ENCODE results near the gene USO1. TPM values are rescaled to one million over a fixed set of nuclear protein-coding genes. Genes with fewer than 3 reads are reported as not detected.
"Not testable (repeated sequence)": the region's sequence is repeated elsewhere in the genome, so short reads cannot be mapped to it uniquely, and the experiment has no call there.

The USO1 gene
- 54.6 and 78.3 TPM in 2 replicates for total RNA-seq (2014; rRNA removed; shearing (Covaris generic))

GRCh38 chr4:75724066-75724866 is at the start of gene USO1:
Gene USO1, plus strand, starts transcription at chr4:75724577. Its CDS starts 243 bp downstream, at chr4:75724820.
- peaks cover 5% of the 10 kb centered on the region; the same call in 1 of the 2 replicates for H3K36me3 ChIP-seq
- H3K9me3 ChIP-seq (replicated peaks), result no peaks in the 10 kb centered on the region
- H3K4me3 ChIP-seq, result peak within 1 kb of the TSS; percentile 69
- no peaks in the 10 kb centered on the region for H3K27me3 ChIP-seq (replicated peaks)
- H3K4me1 ChIP-seq (replicated peaks), result peaks cover 14% of the 10 kb centered on the region
- DNase-seq (ENCODE audit: low read depth in 1 of 2, low spot score in 2 of 2), result peak; percentile 96 to 99
- peak within 1 kb of the TSS; percentile 81 for H3K27ac ChIP-seq

- Histone ChIP-seq H3K4me3 (no peak overlapping the region), H3K27ac (no peak overlapping the region), H3K27me3 (replicated peaks) (no peaks in the 10 kb centered on the region), H3K36me3 (peaks cover 8% of the 10 kb centered on the region; the same call in 1 of the 2 replicates), H3K9me3 (replicated peaks) (no peaks in the 10 kb centered on the region), H3K4me1 (replicated peaks) (peaks cover 14% of the 10 kb centered on the region)
- DNase-seq (ENCODE audit: low read depth in 1 of 2, low spot score in 2 of 2), result no peak
These were observed 49.3 kb upstream of the USO1 start for GRCh38 chr4:75675004-75675531.

GRCh38 chr4:75678473-75678872 is 45.9 kb upstream of the USO1 start:
- Histone ChIP-seq H3K36me3 (no peaks in the 10 kb centered on the region), H3K27me3 (replicated peaks) (no peaks in the 10 kb centered on the region), H3K4me1 (replicated peaks) (peaks cover 6% of the 10 kb centered on the region), H3K4me3 (no peak overlapping the region), H3K27ac (no peak overlapping the region), H3K9me3 (replicated peaks) (no peaks in the 10 kb centered on the region)
- DNase-seq (ENCODE audit: low read depth in 1 of 2, low spot score in 2 of 2), result no peak

GRCh38 chr4:75678965-75679364 is 45.4 kb upstream of the USO1 start:
- H3K4me3 ChIP-seq, result no peak overlapping the region
- no peaks in the 10 kb centered on the region for H3K27me3 ChIP-seq (replicated peaks)
- no peaks in the 10 kb centered on the region for H3K9me3 ChIP-seq (replicated peaks)
- H3K36me3 ChIP-seq, result no peaks in the 10 kb centered on the region
- H3K27ac ChIP-seq, result no peak overlapping the region
- peaks cover 3% of the 10 kb centered on the region for H3K4me1 ChIP-seq (replicated peaks)
- DNase-seq (ENCODE audit: low read depth in 1 of 2, low spot score in 2 of 2), result no peak

GRCh38 chr4:75679876-75680575 is 44.4 kb upstream of the USO1 start:
- H3K36me3 ChIP-seq, result no peaks in the 10 kb centered on the region
- H3K27ac ChIP-seq, result no peak overlapping the region
- no peak for DNase-seq (ENCODE audit: low read depth in 1 of 2, low spot score in 2 of 2)
- no peak overlapping the region for H3K4me3 ChIP-seq
- no peaks in the 10 kb centered on the region for H3K9me3 ChIP-seq (replicated peaks)
- no peaks in the 10 kb centered on the region for H3K27me3 ChIP-seq (replicated peaks)
- no peaks in the 10 kb centered on the region for H3K4me1 ChIP-seq (replicated peaks)

GRCh38 chr4:75683482-75684155 is 40.8 kb upstream of the USO1 start:
- no peak overlapping the region for H3K27ac ChIP-seq
- no peaks in the 10 kb centered on the region for H3K36me3 ChIP-seq
- no peak for DNase-seq (ENCODE audit: low read depth in 1 of 2, low spot score in 2 of 2)

GRCh38 chr4:75685546-75686189 is 38.7 kb upstream of the USO1 start:
- Histone ChIP-seq H3K4me1 (replicated peaks) (no peaks in the 10 kb centered on the region), H3K27me3 (replicated peaks) (no peaks in the 10 kb centered on the region), H3K9me3 (replicated peaks) (no peaks in the 10 kb centered on the region), H3K4me3 (no peak overlapping the region), H3K27ac (no peak overlapping the region), H3K36me3 (no peaks in the 10 kb centered on the region)
- no peak for DNase-seq (ENCODE audit: low read depth in 1 of 2, low spot score in 2 of 2)

More at GRCh38 chr4:75683482-75684155, 40.8 kb upstream of the USO1 start:
- H3K4me1 ChIP-seq (replicated peaks), result no peaks in the 10 kb centered on the region
- H3K27me3 ChIP-seq (replicated peaks), result no peaks in the 10 kb centered on the region
- H3K4me3 ChIP-seq, result no peak overlapping the region
- no peaks in the 10 kb centered on the region for H3K9me3 ChIP-seq (replicated peaks)

- H3K4me3 ChIP-seq, result no peak overlapping the region
- H3K4me1 ChIP-seq (replicated peaks), result no peaks in the 10 kb centered on the region
- H3K27ac ChIP-seq, result no peak overlapping the region
- H3K9me3 ChIP-seq (replicated peaks), result no peaks in the 10 kb centered on the region
- no peaks in the 10 kb centered on the region for H3K36me3 ChIP-seq
- H3K27me3 ChIP-seq (replicated peaks), result no peaks in the 10 kb centered on the region
- no peak for DNase-seq (ENCODE audit: low read depth in 1 of 2, low spot score in 2 of 2)
These were observed 38.0 kb upstream of the USO1 start for GRCh38 chr4:75686346-75686745.

GRCh38 chr4:75687125-75687524 is 37.3 kb upstream of the USO1 start:
- H3K27me3 ChIP-seq (replicated peaks); DNase-seq (ENCODE audit: low read depth in 1 of 2, low spot score in 2 of 2); H3K27ac ChIP-seq; H3K36me3 ChIP-seq; H3K9me3 ChIP-seq (replicated peaks); H3K4me1 ChIP-seq (replicated peaks); H3K4me3 ChIP-seq: not testable (repeated sequence)

GRCh38 chr4:75692066-75692465 is 32.3 kb upstream of the USO1 start:
- not testable (repeated sequence) for H3K27me3 ChIP-seq (replicated peaks); DNase-seq (ENCODE audit: low read depth in 1 of 2, low spot score in 2 of 2); H3K4me1 ChIP-seq (replicated peaks); H3K4me3 ChIP-seq; H3K27ac ChIP-seq; H3K36me3 ChIP-seq; H3K9me3 ChIP-seq (replicated peaks)

GRCh38 chr4:75696071-75696470 is 28.3 kb upstream of the USO1 start:
- DNase-seq (ENCODE audit: low read depth in 1 of 2, low spot score in 2 of 2), result no peak
- Histone ChIP-seq H3K4me1 (replicated peaks) (no peaks in the 10 kb centered on the region), H3K4me3 (no peak overlapping the region), H3K9me3 (replicated peaks) (no peaks in the 10 kb centered on the region), H3K27me3 (replicated peaks) (no peaks in the 10 kb centered on the region), H3K36me3 (no peaks in the 10 kb centered on the region), H3K27ac (no peak overlapping the region)

GRCh38 chr4:75696581-75696980 is 27.8 kb upstream of the USO1 start:
- no peak for DNase-seq (ENCODE audit: low read depth in 1 of 2, low spot score in 2 of 2)

GRCh38 chr4:75698162-75698962 is 26.0 kb upstream of the USO1 start:
- DNase-seq (ENCODE audit: low read depth in 1 of 2, low spot score in 2 of 2), result no peak
- Histone ChIP-seq H3K27me3 (replicated peaks) (no peaks in the 10 kb centered on the region), H3K4me3 (no peak overlapping the region), H3K9me3 (replicated peaks) (no peaks in the 10 kb centered on the region), H3K4me1 (replicated peaks) (no peaks in the 10 kb centered on the region), H3K27ac (no peak overlapping the region), H3K36me3 (no peaks in the 10 kb centered on the region)

More at GRCh38 chr4:75696581-75696980, 27.8 kb upstream of the USO1 start:
- no peaks in the 10 kb centered on the region for H3K4me1 ChIP-seq (replicated peaks)
- H3K27me3 ChIP-seq (replicated peaks), result no peaks in the 10 kb centered on the region
- no peak overlapping the region for H3K27ac ChIP-seq
- no peak overlapping the region for H3K4me3 ChIP-seq
- H3K36me3 ChIP-seq, result no peaks in the 10 kb centered on the region
- H3K9me3 ChIP-seq (replicated peaks), result no peaks in the 10 kb centered on the region

All from SJSA1 (cell line).